Fibroblast of skin of back (primary cell): ENCODE results near the gene UBAP1.
"Not testable (repeated sequence)": the region's sequence is repeated elsewhere in the genome, so short reads cannot be mapped to it uniquely, and the experiment has no call there.

Experiments used
- DNase-seq: peaks from one replicate; pipeline ENCODE4 v3.0.0-alpha.2; 2013

The UBAP1 gene

GRCh38 chr9:34267660-34268059 lies 88.8 kb downstream of the UBAP1 start:
- no peak for DNase-seq

GRCh38 chr9:34271265-34272006 lies 92.6 kb downstream of the UBAP1 start:
- DNase-seq = no peak

GRCh38 chr9:34272101-34272541 lies 93.3 kb downstream of the UBAP1 start:
- no peak for DNase-seq

- DNase-seq = not testable (repeated sequence)
Observed at GRCh38 chr9:34273588-34273987, 94.7 kb downstream of the UBAP1 start.

- DNase-seq = no peak
Observed at GRCh38 chr9:34275811-34276210, 97.0 kb downstream of the UBAP1 start.

- DNase-seq = no peak
Observed at GRCh38 chr9:34276772-34277171, 97.9 kb downstream of the UBAP1 start.

- DNase-seq = no peak
Observed at GRCh38 chr9:34279411-34279810, 100.6 kb downstream of the UBAP1 start.

- DNase-seq = no peak
Observed at GRCh38 chr9:34282096-34282495, 103.3 kb downstream of the UBAP1 start.

GRCh38 chr9:34289159-34289558 lies 110.3 kb downstream of the UBAP1 start:
- no peak for DNase-seq

GRCh38 chr9:34291023-34291422 lies 112.2 kb downstream of the UBAP1 start:
- DNase-seq = no peak

GRCh38 chr9:34291423-34291822 lies 112.6 kb downstream of the UBAP1 start:
- DNase-seq = no peak

GRCh38 chr9:34292552-34292951 lies 113.7 kb downstream of the UBAP1 start:
- DNase-seq = no peak

GRCh38 chr9:34301064-34301463 lies 122.2 kb downstream of the UBAP1 start:
- not testable (repeated sequence) for DNase-seq
